Measurements from ENCODE around the gene TSPEAR. TPM values are rescaled to one million over a fixed set of nuclear protein-coding genes. Genes with fewer than 3 reads are reported as not detected.
"Not testable (repeated sequence)": the region's sequence is repeated elsewhere in the genome, so short reads cannot be mapped to it uniquely, and the experiment has no call there.

Gene TSPEAR
- total RNA-seq, 1 experiment from 2014 or later = 2.1 TPM

DNA sequence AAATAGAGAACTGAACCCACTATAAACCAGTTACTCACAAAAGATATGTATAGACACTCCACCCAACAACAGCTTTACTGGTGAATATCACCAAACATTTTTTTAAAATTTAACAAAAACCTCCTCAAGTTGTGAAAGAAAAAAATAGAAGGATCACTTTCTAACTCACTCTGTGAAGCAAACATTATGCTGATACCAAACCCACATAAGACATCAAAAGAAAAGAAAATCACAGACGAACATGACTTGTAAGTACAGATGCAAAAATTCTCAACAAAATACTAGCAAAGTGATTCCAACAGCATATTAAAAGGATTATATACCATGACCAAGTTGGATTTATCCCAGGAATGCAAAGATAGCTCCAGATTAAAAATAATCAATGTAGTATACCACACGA lies 19.7 kb downstream of the TSPEAR start (continued):
- TF ChIP-seq, protein P1, sequence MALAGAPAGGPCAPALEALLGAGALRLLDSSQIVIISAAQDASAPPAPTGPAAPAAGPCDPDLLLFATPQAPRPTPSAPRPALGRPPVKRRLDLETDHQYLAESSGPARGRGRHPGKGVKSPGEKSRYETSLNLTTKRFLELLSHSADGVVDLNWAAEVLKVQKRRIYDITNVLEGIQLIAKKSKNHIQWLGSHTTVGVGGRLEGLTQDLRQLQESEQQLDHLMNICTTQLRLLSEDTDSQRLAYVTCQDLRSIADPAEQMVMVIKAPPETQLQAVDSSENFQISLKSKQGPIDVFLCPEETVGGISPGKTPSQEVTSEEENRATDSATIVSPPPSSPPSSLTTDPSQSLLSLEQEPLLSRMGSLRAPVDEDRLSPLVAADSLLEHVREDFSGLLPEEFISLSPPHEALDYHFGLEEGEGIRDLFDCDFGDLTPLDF (CRISPR knock-in tag; IDR thresholded peaks at IDR 0.05) = no peak

DNA sequence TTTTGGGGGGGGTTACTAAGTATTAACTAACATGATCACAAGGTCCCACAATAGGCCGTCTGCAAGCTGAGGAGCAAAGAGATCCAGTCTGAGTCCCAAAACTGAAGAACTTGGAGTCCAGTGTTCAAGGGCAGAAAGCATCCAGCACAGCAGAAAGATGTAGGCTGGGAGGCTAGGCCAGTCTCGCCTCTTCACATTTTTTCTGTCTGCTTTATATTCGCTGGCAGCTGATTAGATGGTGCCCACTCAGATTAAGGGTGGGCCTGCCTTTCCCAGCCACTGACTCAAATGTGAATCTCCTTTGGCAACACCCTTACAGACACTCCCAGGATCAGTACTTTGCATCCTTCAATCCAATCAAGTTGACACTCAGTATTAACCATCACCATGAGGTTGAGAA lies 21.6 kb downstream of the TSPEAR start:
- H3K4me1 Mint-ChIP-seq = peaks cover 22% of the 10 kb centered on the region
- H3K27me3 Mint-ChIP-seq (ENCODE audit: low read depth); DNase-seq (ENCODE audit: low spot score); H3K27ac Mint-ChIP-seq; CTCF ChIA-PET; POLR2A ChIA-PET; ATAC-seq; H3K4me3 Mint-ChIP-seq: not testable (repeated sequence)
- peaks cover 22% of the 10 kb centered on the region for H3K9me3 Mint-ChIP-seq
- peaks cover 23% of the 10 kb centered on the region for H3K36me3 Mint-ChIP-seq

DNA sequence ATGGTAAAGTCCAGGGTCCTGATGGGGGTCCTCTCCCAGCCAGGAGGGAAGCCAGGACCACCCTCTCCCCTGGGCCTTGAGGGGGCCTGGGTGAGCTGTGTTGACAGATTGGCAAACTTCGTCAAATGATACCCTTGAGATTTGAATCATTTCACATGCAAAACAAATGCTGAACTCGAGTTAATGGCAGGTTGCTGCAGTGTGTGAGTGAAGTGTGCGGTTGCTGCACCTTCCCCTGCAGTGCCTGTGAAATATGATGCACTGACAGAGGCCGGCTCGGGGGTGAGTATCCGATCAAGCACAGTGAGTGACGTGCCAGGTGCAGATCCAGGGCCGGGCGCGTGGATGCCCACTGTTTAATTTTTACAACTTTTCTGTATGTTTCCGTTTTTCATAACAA lies 23.7 kb downstream of the TSPEAR start:
- Mint-ChIP-seq H3K4me3 (no peak overlapping the region), H3K27me3 (ENCODE audit: low read depth) (peaks cover 6% of the 10 kb centered on the region; the same call in 1 of the 2 replicates), H3K9me3 (peaks cover 6% of the 10 kb centered on the region), H3K27ac (no peak overlapping the region), H3K4me1 (peaks cover 21% of the 10 kb centered on the region), H3K36me3 (peaks cover 8% of the 10 kb centered on the region)
- ATAC-seq (no peak), DNase-seq (ENCODE audit: low spot score) (no peak)
- POLR2A ChIA-PET = no interaction called here
- CTCF ChIA-PET = interaction anchor here (0.5 to 2.5 kb wide), 4 partner anchors 69 to 1722 kb away, joined by 3 to 9 read pairs (median 4); no protein-coding TSS in a partner anchor
- TF ChIP-seq, protein P1 (CRISPR knock-in tag; IDR thresholded peaks at IDR 0.05) = no peak
- TF ChIP-seq SOX15 (CRISPR knock-in tag; IDR thresholded peaks at IDR 0.05) (no peak), TCF7 (CRISPR knock-in tag; IDR thresholded peaks at IDR 0.05; ENCODE audit: low read depth) (no peak), HMGA2 (CRISPR knock-in tag; IDR thresholded peaks at IDR 0.05) (no peak), SMAD3 (CRISPR knock-in tag; IDR thresholded peaks at IDR 0.05; ENCODE audit: borderline replicate concordance) (no peak), ZBTB21 (CRISPR knock-in tag; IDR thresholded peaks at IDR 0.05; ENCODE audit: borderline replicate concordance) (no peak), NR2C2 (CRISPR knock-in tag; IDR thresholded peaks at IDR 0.05) (no peak), PRRX2 (CRISPR knock-in tag; IDR thresholded peaks at IDR 0.05) (no peak), ZNF416 (CRISPR knock-in tag; IDR thresholded peaks at IDR 0.05) (no peak), MYBL2 (CRISPR knock-in tag; IDR thresholded peaks at IDR 0.05) (no peak), GRHL2 (CRISPR knock-in tag; IDR thresholded peaks at IDR 0.05; ENCODE audit: insufficient replicate concordance, severe bottlenecking) (no peak), FOXP1 (CRISPR knock-in tag; IDR thresholded peaks at IDR 0.05; ENCODE audit: borderline replicate concordance) (no peak), ETV6 (CRISPR knock-in tag; IDR thresholded peaks at IDR 0.05) (no peak), CBFB (CRISPR knock-in tag; IDR thresholded peaks at IDR 0.05; ENCODE audit: low read depth) (no peak)
- TF ChIP-seq, protein P2, sequence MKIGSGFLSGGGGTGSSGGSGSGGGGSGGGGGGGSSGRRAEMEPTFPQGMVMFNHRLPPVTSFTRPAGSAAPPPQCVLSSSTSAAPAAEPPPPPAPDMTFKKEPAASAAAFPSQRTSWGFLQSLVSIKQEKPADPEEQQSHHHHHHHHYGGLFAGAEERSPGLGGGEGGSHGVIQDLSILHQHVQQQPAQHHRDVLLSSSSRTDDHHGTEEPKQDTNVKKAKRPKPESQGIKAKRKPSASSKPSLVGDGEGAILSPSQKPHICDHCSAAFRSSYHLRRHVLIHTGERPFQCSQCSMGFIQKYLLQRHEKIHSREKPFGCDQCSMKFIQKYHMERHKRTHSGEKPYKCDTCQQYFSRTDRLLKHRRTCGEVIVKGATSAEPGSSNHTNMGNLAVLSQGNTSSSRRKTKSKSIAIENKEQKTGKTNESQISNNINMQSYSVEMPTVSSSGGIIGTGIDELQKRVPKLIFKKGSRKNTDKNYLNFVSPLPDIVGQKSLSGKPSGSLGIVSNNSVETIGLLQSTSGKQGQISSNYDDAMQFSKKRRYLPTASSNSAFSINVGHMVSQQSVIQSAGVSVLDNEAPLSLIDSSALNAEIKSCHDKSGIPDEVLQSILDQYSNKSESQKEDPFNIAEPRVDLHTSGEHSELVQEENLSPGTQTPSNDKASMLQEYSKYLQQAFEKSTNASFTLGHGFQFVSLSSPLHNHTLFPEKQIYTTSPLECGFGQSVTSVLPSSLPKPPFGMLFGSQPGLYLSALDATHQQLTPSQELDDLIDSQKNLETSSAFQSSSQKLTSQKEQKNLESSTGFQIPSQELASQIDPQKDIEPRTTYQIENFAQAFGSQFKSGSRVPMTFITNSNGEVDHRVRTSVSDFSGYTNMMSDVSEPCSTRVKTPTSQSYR (CRISPR knock-in tag; IDR thresholded peaks at IDR 0.05) = no peak
- TF ChIP-seq, protein P3, sequence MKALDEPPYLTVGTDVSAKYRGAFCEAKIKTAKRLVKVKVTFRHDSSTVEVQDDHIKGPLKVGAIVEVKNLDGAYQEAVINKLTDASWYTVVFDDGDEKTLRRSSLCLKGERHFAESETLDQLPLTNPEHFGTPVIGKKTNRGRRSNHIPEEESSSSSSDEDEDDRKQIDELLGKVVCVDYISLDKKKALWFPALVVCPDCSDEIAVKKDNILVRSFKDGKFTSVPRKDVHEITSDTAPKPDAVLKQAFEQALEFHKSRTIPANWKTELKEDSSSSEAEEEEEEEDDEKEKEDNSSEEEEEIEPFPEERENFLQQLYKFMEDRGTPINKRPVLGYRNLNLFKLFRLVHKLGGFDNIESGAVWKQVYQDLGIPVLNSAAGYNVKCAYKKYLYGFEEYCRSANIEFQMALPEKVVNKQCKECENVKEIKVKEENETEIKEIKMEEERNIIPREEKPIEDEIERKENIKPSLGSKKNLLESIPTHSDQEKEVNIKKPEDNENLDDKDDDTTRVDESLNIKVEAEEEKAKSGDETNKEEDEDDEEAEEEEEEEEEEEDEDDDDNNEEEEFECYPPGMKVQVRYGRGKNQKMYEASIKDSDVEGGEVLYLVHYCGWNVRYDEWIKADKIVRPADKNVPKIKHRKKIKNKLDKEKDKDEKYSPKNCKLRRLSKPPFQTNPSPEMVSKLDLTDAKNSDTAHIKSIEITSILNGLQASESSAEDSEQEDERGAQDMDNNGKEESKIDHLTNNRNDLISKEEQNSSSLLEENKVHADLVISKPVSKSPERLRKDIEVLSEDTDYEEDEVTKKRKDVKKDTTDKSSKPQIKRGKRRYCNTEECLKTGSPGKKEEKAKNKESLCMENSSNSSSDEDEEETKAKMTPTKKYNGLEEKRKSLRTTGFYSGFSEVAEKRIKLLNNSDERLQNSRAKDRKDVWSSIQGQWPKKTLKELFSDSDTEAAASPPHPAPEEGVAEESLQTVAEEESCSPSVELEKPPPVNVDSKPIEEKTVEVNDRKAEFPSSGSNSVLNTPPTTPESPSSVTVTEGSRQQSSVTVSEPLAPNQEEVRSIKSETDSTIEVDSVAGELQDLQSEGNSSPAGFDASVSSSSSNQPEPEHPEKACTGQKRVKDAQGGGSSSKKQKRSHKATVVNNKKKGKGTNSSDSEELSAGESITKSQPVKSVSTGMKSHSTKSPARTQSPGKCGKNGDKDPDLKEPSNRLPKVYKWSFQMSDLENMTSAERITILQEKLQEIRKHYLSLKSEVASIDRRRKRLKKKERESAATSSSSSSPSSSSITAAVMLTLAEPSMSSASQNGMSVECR (CRISPR knock-in tag; IDR thresholded peaks at IDR 0.05; ENCODE audit: borderline replicate concordance) = no peak
- TF ChIP-seq, protein P4, sequence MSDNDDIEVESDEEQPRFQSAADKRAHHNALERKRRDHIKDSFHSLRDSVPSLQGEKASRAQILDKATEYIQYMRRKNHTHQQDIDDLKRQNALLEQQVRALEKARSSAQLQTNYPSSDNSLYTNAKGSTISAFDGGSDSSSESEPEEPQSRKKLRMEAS (CRISPR knock-in tag; IDR thresholded peaks at IDR 0.05) = no peak
- TF ChIP-seq, protein P5, sequence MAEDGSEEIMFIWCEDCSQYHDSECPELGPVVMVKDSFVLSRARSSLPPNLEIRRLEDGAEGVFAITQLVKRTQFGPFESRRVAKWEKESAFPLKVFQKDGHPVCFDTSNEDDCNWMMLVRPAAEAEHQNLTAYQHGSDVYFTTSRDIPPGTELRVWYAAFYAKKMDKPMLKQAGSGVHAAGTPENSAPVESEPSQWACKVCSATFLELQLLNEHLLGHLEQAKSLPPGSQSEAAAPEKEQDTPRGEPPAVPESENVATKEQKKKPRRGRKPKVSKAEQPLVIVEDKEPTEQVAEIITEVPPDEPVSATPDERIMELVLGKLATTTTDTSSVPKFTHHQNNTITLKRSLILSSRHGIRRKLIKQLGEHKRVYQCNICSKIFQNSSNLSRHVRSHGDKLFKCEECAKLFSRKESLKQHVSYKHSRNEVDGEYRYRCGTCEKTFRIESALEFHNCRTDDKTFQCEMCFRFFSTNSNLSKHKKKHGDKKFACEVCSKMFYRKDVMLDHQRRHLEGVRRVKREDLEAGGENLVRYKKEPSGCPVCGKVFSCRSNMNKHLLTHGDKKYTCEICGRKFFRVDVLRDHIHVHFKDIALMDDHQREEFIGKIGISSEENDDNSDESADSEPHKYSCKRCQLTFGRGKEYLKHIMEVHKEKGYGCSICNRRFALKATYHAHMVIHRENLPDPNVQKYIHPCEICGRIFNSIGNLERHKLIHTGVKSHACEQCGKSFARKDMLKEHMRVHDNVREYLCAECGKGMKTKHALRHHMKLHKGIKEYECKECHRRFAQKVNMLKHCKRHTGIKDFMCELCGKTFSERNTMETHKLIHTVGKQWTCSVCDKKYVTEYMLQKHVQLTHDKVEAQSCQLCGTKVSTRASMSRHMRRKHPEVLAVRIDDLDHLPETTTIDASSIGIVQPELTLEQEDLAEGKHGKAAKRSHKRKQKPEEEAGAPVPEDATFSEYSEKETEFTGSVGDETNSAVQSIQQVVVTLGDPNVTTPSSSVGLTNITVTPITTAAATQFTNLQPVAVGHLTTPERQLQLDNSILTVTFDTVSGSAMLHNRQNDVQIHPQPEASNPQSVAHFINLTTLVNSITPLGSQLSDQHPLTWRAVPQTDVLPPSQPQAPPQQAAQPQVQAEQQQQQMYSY (CRISPR knock-in tag; IDR thresholded peaks at IDR 0.05) = no peak
- TF ChIP-seq, protein P6, sequence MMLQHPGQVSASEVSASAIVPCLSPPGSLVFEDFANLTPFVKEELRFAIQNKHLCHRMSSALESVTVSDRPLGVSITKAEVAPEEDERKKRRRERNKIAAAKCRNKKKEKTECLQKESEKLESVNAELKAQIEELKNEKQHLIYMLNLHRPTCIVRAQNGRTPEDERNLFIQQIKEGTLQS (CRISPR knock-in tag; conservative IDR thresholded peaks at IDR 0.05) = no peak
